Esophagus squamous epithelium (tissue), 4 donors: ENCODE measurements around the gene UGT1A5.

ENCODE experiments used
- POLR2A ChIP-seq, 4 donors: fragments of 450-650 bp; IDR thresholded peaks; one replicate each; pipeline ENCODE4 v1.6.1; 2017; ENCODE audit warnings: antibody characterized with exemption in 4 of 4, mild to moderate bottlenecking in 4 of 4, moderate library complexity in 3 of 4
- TF ChIP-seq, protein P1 (sequence below), 6 experiments: fragments of 450-650 bp in 4 of 6; fragments of 200-600 bp in 2 of 6; sonication (generic) in 2 of 6; IDR thresholded peaks; one replicate each; pipeline ENCODE4 v1.5.1; 2016 to 2019; ENCODE audit warnings: antibody characterized with exemption in 6 of 6, mild to moderate bottlenecking in 4 of 6, moderate library complexity in 4 of 6

DNA sequence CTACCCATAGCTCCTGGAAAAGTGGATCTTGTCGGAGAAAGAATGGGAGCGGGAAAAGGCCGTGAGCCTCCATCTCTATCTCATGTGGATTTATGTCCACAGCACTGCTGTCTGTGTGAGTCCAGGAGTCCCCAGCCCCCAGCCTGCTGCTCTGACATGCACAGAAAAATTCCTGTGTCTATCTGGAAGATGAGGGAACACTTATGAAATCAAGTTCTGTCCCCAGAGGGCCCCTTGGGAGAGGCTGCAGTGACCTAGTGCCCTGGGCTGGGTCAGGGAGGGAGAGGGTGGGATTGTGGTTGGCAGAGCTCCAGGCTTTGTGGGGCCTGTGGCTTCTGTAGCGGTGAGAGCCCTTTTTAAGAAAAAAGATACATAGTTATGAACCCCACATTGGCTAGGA is 104.1 kb downstream of the UGT1A5 start:
- TF ChIP-seq, protein P1, sequence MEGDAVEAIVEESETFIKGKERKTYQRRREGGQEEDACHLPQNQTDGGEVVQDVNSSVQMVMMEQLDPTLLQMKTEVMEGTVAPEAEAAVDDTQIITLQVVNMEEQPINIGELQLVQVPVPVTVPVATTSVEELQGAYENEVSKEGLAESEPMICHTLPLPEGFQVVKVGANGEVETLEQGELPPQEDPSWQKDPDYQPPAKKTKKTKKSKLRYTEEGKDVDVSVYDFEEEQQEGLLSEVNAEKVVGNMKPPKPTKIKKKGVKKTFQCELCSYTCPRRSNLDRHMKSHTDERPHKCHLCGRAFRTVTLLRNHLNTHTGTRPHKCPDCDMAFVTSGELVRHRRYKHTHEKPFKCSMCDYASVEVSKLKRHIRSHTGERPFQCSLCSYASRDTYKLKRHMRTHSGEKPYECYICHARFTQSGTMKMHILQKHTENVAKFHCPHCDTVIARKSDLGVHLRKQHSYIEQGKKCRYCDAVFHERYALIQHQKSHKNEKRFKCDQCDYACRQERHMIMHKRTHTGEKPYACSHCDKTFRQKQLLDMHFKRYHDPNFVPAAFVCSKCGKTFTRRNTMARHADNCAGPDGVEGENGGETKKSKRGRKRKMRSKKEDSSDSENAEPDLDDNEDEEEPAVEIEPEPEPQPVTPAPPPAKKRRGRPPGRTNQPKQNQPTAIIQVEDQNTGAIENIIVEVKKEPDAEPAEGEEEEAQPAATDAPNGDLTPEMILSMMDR (IDR thresholded peaks at IDR 0.05): no peak
- TF ChIP-seq POLR2A (IDR thresholded peaks at IDR 0.05): no peak
